OCI-M1 (cell line): ENCODE results near the gene TAS2R13.

Experiments used
- DNase-seq: peaks from one replicate; lab custom pipeline; 2025; lab: John Stamatoyannopoulos, UW

Gene TAS2R13

GRCh38 chr12:10867381-10867780 is 42.0 kb downstream of the TAS2R13 start:
- no peak for DNase-seq

GRCh38 chr12:10863512-10864218 is 45.7 kb downstream of the TAS2R13 start:
- no peak for DNase-seq

GRCh38 chr12:10861366-10861765 is 48.0 kb downstream of the TAS2R13 start:
- DNase-seq = no peak
